HepG2 (cell line): Measurements from ENCODE around the gene AGAP1.

Experiments
- CTCF ChIP-seq: sonication (generic); formaldehyde crosslinking; IDR thresholded peaks from 2 replicates; pipeline ENCODE4 v1.5.0; 2020; ENCODE audit warnings: mild to moderate bottlenecking, missing genetic modification reagents, moderate library complexity
- EZH2 ChIP-seq: conservative IDR thresholded peaks from 2 replicates; pipeline ENCODE4 v1.6.1; 2012; ENCODE audit warnings: mild to moderate bottlenecking, low read depth, low read length, moderate library complexity
- ZNF562 ChIP-seq: sonication (generic); formaldehyde crosslinking; IDR thresholded peaks from 2 replicates; pipeline ENCODE4 v1.8.0; 2022; ENCODE audit warnings: missing genetic modification reagents, borderline replicate concordance
- ZUFSP ChIP-seq: sonication (generic); formaldehyde crosslinking; IDR thresholded peaks from 2 replicates; pipeline ENCODE4 v1.9.0; 2021; ENCODE audit warnings: missing genetic modification reagents, mild to moderate bottlenecking, borderline replicate concordance
- TF ChIP-seq, protein P1 (sequence below): IDR thresholded peaks from 2 replicates; pipeline ENCODE4 v1.6.1; 2018; ENCODE audit warnings: missing genetic modification reagents

DNA sequence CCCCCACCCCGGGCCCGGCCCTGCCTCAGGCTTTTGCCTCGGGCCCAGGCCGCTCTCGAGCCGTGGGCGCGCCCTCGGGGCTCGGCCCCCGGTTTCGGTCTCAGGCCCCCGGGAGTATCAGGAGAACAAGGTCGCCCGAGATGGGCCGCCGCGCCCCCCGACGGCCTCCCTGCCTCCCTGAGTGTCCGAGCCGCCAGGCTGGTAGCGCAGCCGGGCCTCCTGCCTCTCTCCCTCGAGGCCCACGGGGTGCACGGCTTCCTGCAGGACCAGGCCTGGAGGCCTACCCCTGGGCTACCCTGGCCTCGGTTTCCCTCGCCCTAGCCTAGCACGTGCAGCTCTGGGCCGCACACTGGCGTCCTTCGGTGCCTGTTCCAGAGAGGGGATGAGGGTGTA lies 665.9 kb downstream of the AGAP1 start:
- no peak for TF ChIP-seq ZNF562 (CRISPR knock-in tag)
- no peak for TF ChIP-seq EZH2
- TF ChIP-seq CTCF (CRISPR knock-in tag), result no peak
- TF ChIP-seq ZUFSP, result no peak
- TF ChIP-seq, protein P1, sequence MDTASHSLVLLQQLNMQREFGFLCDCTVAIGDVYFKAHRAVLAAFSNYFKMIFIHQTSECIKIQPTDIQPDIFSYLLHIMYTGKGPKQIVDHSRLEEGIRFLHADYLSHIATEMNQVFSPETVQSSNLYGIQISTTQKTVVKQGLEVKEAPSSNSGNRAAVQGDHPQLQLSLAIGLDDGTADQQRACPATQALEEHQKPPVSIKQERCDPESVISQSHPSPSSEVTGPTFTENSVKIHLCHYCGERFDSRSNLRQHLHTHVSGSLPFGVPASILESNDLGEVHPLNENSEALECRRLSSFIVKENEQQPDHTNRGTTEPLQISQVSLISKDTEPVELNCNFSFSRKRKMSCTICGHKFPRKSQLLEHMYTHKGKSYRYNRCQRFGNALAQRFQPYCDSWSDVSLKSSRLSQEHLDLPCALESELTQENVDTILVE (CRISPR knock-in tag), result no peak
